K562 (cell line): Measurements from ENCODE around the gene AK4. TPM values are rescaled to one million over a fixed set of nuclear protein-coding genes. Genes with fewer than 3 reads are reported as not detected.

Experiments used
- ATAC-seq: fragments of 200-7000 bp; cut with Tn5 transposase; 3 replicates; pipeline ENCODE4 v1.9.1; 2020; ENCODE audit warnings: moderate library complexity
- BruUV-seq: library from RNA; stranded (reverse); fragments of 400-500 nt; replicated peaks from 2 replicates; lab custom pipeline; 2021; lab: Mats Ljungman, UMichigan
- CTCF ChIA-PET: fragments of 300-600 bp; formaldehyde crosslinking; extraction: SDS; loops from one replicate; lab custom pipeline; 2021; ENCODE audit warnings: low intra/inter-chr PET ratio; lab: Yijun Ruan, JAX
- POLR2A ChIA-PET: fragments of 300-600, 350-650 bp; sonication (Branson Sonifier 250); formaldehyde crosslinking; extraction: SDS; loops from one replicate; lab custom pipeline; 2021; ENCODE audit warnings: antibody characterized with exemption, inconsistent platforms; lab: Yijun Ruan, JAX
- DNase-seq, 4 experiments: peaks; one replicate each; pipeline versions ENCODE4 v3.0.0 to v3.0.0-alpha.2; 2011 to 2018; ENCODE audit warnings: low spot score in 3 of 4, mixed read lengths in 3 of 4; ENCODE audit errors: extremely low read depth in 1 of 4
- FAIRE-seq: peaks from 2 replicates; lab custom pipeline; 2011; peaks lifted over from hg19 to GRCh38; lab: Jason Lieb, UNC
- H2AFZ ChIP-seq: 2 replicates; pipeline ENCODE4 v1.6.0; 2011; ENCODE audit warnings: low read depth, low read length, control low read depth, inconsistent platforms
- H3K27ac ChIP-seq: fragments of 200-600 bp; 3 replicates; pipeline ENCODE4 v1.8.0; 2011; ENCODE audit warnings: low read depth, mild to moderate bottlenecking, control low read depth, inconsistent platforms, low read length, moderate library complexity, mixed read lengths; ENCODE audit errors: extremely low read depth
- H3K27me3 ChIP-seq, 2 experiments: fragments of 300-600 bp in 1 of 2; 2 replicates in 1 of 2; 3 replicates in 1 of 2; pipeline versions ENCODE4 v1.6.0 to v1.8.0; 2011; ENCODE audit warnings: inconsistent platforms in 2 of 2, low read length in 2 of 2, mild to moderate bottlenecking in 1 of 2, mixed read lengths in 1 of 2, moderate library complexity in 1 of 2; ENCODE audit not compliant: control insufficient read depth in 2 of 2, insufficient read depth in 2 of 2
- H3K36me3 ChIP-seq: fragments of 300-600 bp; 3 replicates; pipeline ENCODE4 v1.8.0; 2011; ENCODE audit warnings: mild to moderate bottlenecking, low read length, inconsistent platforms; ENCODE audit not compliant: control insufficient read depth, insufficient read depth
- H3K4me1 ChIP-seq, 2 experiments: fragments of 200-600 bp in 1 of 2; replicated peaks in 1 of 2; 2 replicates in 1 of 2; 3 replicates in 1 of 2; pipeline versions ENCODE4 v1.5.1 to v1.8.0; 2011; ENCODE audit warnings: inconsistent platforms in 2 of 2, low read length in 2 of 2, mild to moderate bottlenecking in 1 of 2, mixed read lengths in 1 of 2, moderate library complexity in 1 of 2; ENCODE audit not compliant: control insufficient read depth in 2 of 2, insufficient read depth in 2 of 2
- H3K4me2 ChIP-seq: 2 replicates; pipeline ENCODE4 v1.6.1; 2011; ENCODE audit warnings: low read length, control low read depth, inconsistent platforms, mixed read lengths; ENCODE audit not compliant: insufficient read depth
- H3K4me3 ChIP-seq: fragments of 200-600 bp; sonication (generic), shearing (Covaris generic); 2 replicates; pipeline ENCODE4 v1.5.1; 2016; ENCODE audit warnings: control low read depth, inconsistent platforms
- H3K79me2 ChIP-seq: fragments of 200-600 bp; 3 replicates; pipeline ENCODE4 v1.8.0; 2011; ENCODE audit warnings: low read length, inconsistent platforms; ENCODE audit not compliant: control insufficient read depth, insufficient read depth
- H3K9ac ChIP-seq, 2 experiments: 2 replicates each; pipeline versions ENCODE4 v1.6.0 to v1.6.1; 2011; ENCODE audit warnings: low read depth in 2 of 2, low read length in 2 of 2, control low read depth in 1 of 2, inconsistent platforms in 1 of 2, mild to moderate bottlenecking in 1 of 2, mixed read lengths in 1 of 2; ENCODE audit not compliant: insufficient read depth in 1 of 2
- H3K9me1 ChIP-seq: one replicate; pipeline ENCODE4 v1.6.0; 2011; ENCODE audit warnings: inconsistent platforms, mild to moderate bottlenecking, low read length, moderate library complexity; ENCODE audit not compliant: control insufficient read depth, insufficient read depth
- H3K9me3 ChIP-seq: replicated peaks from 2 replicates; pipeline ENCODE4 v1.5.1; 2011; ENCODE audit warnings: low read depth, low read length, inconsistent platforms; ENCODE audit not compliant: control insufficient read depth, insufficient read depth
- H4K20me1 ChIP-seq: replicated peaks from 2 replicates; pipeline ENCODE4 v1.6.1; 2011; ENCODE audit warnings: low read length, inconsistent platforms, mixed read lengths; ENCODE audit not compliant: control insufficient read depth, insufficient read depth
- C11orf30 ChIP-seq: fragments of 450-650 bp; IDR thresholded peaks from 2 replicates; pipeline ENCODE4 v1.6.1; 2016; ENCODE audit warnings: low read depth, mild to moderate bottlenecking
- EHMT2 ChIP-seq: fragments of 450-650 bp; IDR thresholded peaks from 2 replicates; pipeline ENCODE4 v1.6.1; 2018; ENCODE audit warnings: antibody characterized with exemption
- GABPB2 ChIP-seq: fragments of 250-450 bp; sonication (Bioruptor Pico); conservative IDR thresholded peaks from 2 replicates; pipeline ENCODE4 v1.5.1; 2021; ENCODE audit warnings: mild to moderate bottlenecking
- HNRNPUL1 ChIP-seq: fragments of 200-400 bp; formaldehyde crosslinking; IDR thresholded peaks from 2 replicates; pipeline ENCODE4 v1.6.1; 2017; ENCODE audit warnings: low read length
- MAFG ChIP-seq: fragments of 450-650 bp; conservative IDR thresholded peaks from 2 replicates; pipeline ENCODE4 v1.6.1; 2016; ENCODE audit warnings: missing genetic modification characterization, missing compliant biosample characterization
- NCOA6 ChIP-seq: fragments of 450-650 bp; IDR thresholded peaks from 2 replicates; pipeline ENCODE4 v1.6.1; 2017; ENCODE audit warnings: mild to moderate bottlenecking
- NR2C1 ChIP-seq, 2 experiments: fragments of 450-650 bp; IDR thresholded peaks; 2 replicates each; pipeline ENCODE4 v1.6.1; 2017; ENCODE audit warnings: mild to moderate bottlenecking in 2 of 2, antibody characterized with exemption in 1 of 2, inconsistent platforms in 1 of 2, missing compliant biosample characterization in 1 of 2, missing genetic modification characterization in 1 of 2
- OTX1 ChIP-seq: fragments of 450-650 bp; formaldehyde crosslinking; IDR thresholded peaks from 2 replicates; pipeline ENCODE4 v1.4.0; 2022; ENCODE audit warnings: mild to moderate bottlenecking
- SRF ChIP-seq, 2 experiments: fragments of 250-450, 450-650 bp in 1 of 2; sonication (Bioruptor Pico) in 1 of 2; sonication (generic) in 1 of 2; formaldehyde crosslinking; IDR thresholded peaks; 2 replicates each; pipeline versions ENCODE4 v1.5.0 to v1.5.1; 2020 to 2022; ENCODE audit warnings: mild to moderate bottlenecking in 1 of 2, missing genetic modification reagents in 1 of 2
- SRSF1 ChIP-seq: fragments of 200-400 bp; formaldehyde crosslinking; IDR thresholded peaks from 2 replicates; pipeline ENCODE4 v1.6.1; 2017; ENCODE audit warnings: mild to moderate bottlenecking, low read depth, low read length, moderate library complexity
- STAT5A ChIP-seq: IDR thresholded peaks from 2 replicates; pipeline ENCODE4 v1.6.1; 2012; ENCODE audit warnings: low read length, inconsistent platforms, borderline replicate concordance
- TAF7 ChIP-seq: fragments of 450-650 bp; IDR thresholded peaks from 2 replicates; pipeline ENCODE4 v1.6.1; 2016; ENCODE audit warnings: missing genetic modification characterization, missing compliant biosample characterization
- ZKSCAN8 ChIP-seq: fragments of 200-800 bp; sonication (Bioruptor generic); IDR thresholded peaks from 2 replicates; pipeline ENCODE4 v1.6.1; 2016; ENCODE audit warnings: missing genetic modification characterization, missing compliant biosample characterization
- ZNF445 ChIP-seq: fragments of 250-450 bp; sonication (Bioruptor Pico); IDR thresholded peaks from 2 replicates; pipeline ENCODE4 v1.4.0; 2020; ENCODE audit warnings: low read depth, mild to moderate bottlenecking, moderate library complexity
- ZNF830 ChIP-seq: fragments of 250-450 bp; sonication (Bioruptor Pico); IDR thresholded peaks from 2 replicates; pipeline ENCODE4 v1.5.0; 2021; ENCODE audit warnings: mild to moderate bottlenecking
- WGBS: fragments of 100-300 bp; shearing (Covaris generic); methylation state at CpG from one replicate; pipeline ENCODE4 v1.1.6; 2016; ENCODE audit warnings: low coverage, mixed read lengths; ENCODE audit not compliant: insufficient coverage; ENCODE audit errors: missing lambda C conversion rate; 5-methylcytosine and 5-hydroxymethylcytosine counted together
- in situ Hi-C: fragments of 300-500 bp; cut with MboI; formaldehyde crosslinking; loops from 4 replicates; pipeline ENCODE4 v1.15.0; 2018; ENCODE audit warnings: inconsistent platforms, mixed read lengths
- intact Hi-C: fragments of 100-400 bp; cut with micrococcal nuclease; formaldehyde crosslinking; loops from 2 replicates; pipeline ENCODE4 v1.14.2; 2022
- polyA plus RNA-seq, 8 experiments: library from polyadenylated mRNA; depleted of rRNA in 4 of 8; stranded (reverse) in 5 of 8; unstranded in 3 of 8; fragments of >200 nt; fragmentation: Nextera tagmentation in 2 of 8; fragmentation: Illumina TruSeq in 1 of 8; extraction: Ambion mirVana in 2 of 8; extraction: Trizol in 1 of 8; gene quantifications; 2 replicates each; pipeline versions ENCODE4 v1.2.1 to v1.2.3, GENCODE V29; 2011 to 2014; ENCODE audit warnings: inconsistent platforms in 1 of 8, missing spikeins in 1 of 8
- total RNA-seq, 7 experiments: library from RNA; depleted of rRNA in 6 of 7; stranded (reverse); fragments of >200 nt in 6 of 7; fragmentation: Illumina TruSeq in 2 of 7; extraction: Trizol in 2 of 7; gene quantifications; 2 replicates each; pipeline versions ENCODE4 v1.2.1 to v1.2.3, GENCODE V29; 2011 to 2021; ENCODE audit warnings: low replicate concordance in 1 of 7
- TF ChIP-seq, protein P1 (sequence below): fragments of 250-450 bp; sonication (Bioruptor Pico); IDR thresholded peaks from 2 replicates; pipeline ENCODE4 v1.8.0; 2021; ENCODE audit warnings: moderate library complexity, mild to moderate bottlenecking, inconsistent platforms
- TF ChIP-seq, protein P2 (sequence below): fragments of 450-650 bp; IDR thresholded peaks from 2 replicates; pipeline ENCODE4 v1.6.1; 2017; ENCODE audit warnings: antibody characterized with exemption, mild to moderate bottlenecking

Gene AK4
- total and polyA plus RNA-seq, 9 of the 15 experiments (the other 6 are each of a cell fraction or from before 2014, with no cell fraction given) = 10.4 to 96.6 (median 21.5) TPM

DNA sequence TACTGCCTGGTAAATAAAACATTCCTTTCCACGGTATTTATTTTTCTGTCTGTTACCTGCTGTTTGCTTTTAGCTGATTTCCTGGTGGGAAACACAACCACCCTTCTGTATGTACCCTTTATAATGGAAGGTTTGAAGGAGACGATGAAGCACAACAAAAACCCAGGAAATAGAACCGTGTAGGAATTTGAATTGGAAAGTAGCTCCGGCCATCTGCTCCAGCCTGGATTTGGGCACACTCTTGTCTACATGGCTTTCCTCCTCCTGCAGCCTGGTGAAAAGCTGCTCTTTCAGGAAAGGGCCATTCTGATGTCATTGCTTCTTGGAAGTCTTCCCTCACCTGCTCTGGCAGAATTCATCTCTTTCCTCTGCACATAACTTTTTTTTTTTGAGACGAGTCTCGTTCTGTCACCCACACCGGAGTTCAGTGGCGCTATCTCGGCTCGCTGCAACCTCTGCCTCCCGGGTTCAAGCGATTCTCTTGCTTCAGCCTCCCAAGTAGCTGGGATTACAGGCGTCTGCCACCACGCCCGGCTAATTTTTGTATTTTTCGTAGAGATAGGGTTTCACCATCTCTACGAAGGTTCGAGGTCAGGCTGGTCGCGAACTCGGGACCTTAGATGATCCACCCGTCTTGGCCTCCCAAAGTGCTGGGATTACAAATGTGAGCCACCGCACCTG is 2.7 kb downstream of the AK4 start:
- Histone ChIP-seq H3K4me1 (peaks cover 10 to 26% of the 10 kb centered on the region in 2 experiments), H3K27ac (no peak overlapping the region), H4K20me1 (no peaks in the 10 kb centered on the region), H3K36me3 (peaks cover 2% of the 10 kb centered on the region; the same call in 1 of the 3 replicates), H3K9ac (no peak overlapping the region), H3K9me3 (no peaks in the 10 kb centered on the region), H3K27me3 (no peaks in the 10 kb centered on the region), H2AFZ (no peak overlapping the region), H3K4me3 (no peak overlapping the region), H3K9me1 (no peaks in the 10 kb centered on the region), H3K4me2 (no peak overlapping the region), H3K79me2 (peaks cover 58% of the 10 kb centered on the region)
- ATAC-seq (no peak), DNase-seq (no peak), FAIRE-seq (no peak)
- no TSS peak for BruUV-seq
- WGBS = 83% methylated on average over 23 of the region's 23 CpGs
- in situ Hi-C loops = no loop called here
- intact Hi-C loops = no loop called here
- CTCF ChIA-PET = no interaction called here
- POLR2A ChIA-PET = interaction anchor here (0.6 to 2.9 kb wide), 6 partner anchors 9 to 49 kb away, joined by 3 to 10 read pairs (median 4); no protein-coding TSS in a partner anchor
- TF ChIP-seq SRSF1 = no peak
- TF ChIP-seq TAF7 = no peak
- TF ChIP-seq, protein P1, sequence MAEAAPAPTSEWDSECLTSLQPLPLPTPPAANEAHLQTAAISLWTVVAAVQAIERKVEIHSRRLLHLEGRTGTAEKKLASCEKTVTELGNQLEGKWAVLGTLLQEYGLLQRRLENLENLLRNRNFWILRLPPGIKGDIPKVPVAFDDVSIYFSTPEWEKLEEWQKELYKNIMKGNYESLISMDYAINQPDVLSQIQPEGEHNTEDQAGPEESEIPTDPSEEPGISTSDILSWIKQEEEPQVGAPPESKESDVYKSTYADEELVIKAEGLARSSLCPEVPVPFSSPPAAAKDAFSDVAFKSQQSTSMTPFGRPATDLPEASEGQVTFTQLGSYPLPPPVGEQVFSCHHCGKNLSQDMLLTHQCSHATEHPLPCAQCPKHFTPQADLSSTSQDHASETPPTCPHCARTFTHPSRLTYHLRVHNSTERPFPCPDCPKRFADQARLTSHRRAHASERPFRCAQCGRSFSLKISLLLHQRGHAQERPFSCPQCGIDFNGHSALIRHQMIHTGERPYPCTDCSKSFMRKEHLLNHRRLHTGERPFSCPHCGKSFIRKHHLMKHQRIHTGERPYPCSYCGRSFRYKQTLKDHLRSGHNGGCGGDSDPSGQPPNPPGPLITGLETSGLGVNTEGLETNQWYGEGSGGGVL = no peak
- TF ChIP-seq NCOA6 = no peak
- TF ChIP-seq ZNF445 (CRISPR knock-in tag) = no peak
- TF ChIP-seq HNRNPUL1 = no peak
- no peak for TF ChIP-seq C11orf30
- TF ChIP-seq NR2C1 (IDR thresholded peaks at IDR 0.05) = no peak
- TF ChIP-seq NR2C1 (tag; IDR thresholded peaks at IDR 0.05) = no peak
- TF ChIP-seq SRF (CRISPR knock-in tag; IDR thresholded peaks at IDR 0.05) = no peak
- TF ChIP-seq, protein P2, sequence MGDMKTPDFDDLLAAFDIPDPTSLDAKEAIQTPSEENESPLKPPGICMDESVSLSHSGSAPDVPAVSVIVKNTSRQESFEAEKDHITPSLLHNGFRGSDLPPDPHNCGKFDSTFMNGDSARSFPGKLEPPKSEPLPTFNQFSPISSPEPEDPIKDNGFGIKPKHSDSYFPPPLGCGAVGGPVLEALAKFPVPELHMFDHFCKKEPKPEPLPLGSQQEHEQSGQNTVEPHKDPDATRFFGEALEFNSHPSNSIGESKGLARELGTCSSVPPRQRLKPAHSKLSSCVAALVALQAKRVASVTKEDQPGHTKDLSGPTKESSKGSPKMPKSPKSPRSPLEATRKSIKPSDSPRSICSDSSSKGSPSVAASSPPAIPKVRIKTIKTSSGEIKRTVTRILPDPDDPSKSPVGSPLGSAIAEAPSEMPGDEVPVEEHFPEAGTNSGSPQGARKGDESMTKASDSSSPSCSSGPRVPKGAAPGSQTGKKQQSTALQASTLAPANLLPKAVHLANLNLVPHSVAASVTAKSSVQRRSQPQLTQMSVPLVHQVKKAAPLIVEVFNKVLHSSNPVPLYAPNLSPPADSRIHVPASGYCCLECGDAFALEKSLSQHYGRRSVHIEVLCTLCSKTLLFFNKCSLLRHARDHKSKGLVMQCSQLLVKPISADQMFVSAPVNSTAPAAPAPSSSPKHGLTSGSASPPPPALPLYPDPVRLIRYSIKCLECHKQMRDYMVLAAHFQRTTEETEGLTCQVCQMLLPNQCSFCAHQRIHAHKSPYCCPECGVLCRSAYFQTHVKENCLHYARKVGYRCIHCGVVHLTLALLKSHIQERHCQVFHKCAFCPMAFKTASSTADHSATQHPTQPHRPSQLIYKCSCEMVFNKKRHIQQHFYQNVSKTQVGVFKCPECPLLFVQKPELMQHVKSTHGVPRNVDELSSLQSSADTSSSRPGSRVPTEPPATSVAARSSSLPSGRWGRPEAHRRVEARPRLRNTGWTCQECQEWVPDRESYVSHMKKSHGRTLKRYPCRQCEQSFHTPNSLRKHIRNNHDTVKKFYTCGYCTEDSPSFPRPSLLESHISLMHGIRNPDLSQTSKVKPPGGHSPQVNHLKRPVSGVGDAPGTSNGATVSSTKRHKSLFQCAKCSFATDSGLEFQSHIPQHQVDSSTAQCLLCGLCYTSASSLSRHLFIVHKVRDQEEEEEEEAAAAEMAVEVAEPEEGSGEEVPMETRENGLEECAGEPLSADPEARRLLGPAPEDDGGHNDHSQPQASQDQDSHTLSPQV = no peak
- no peak for TF ChIP-seq EHMT2
- TF ChIP-seq ZNF830 (CRISPR knock-in tag) = no peak
- no peak for TF ChIP-seq ZKSCAN8 (CRISPR knock-in tag)
- no peak for TF ChIP-seq STAT5A
- no peak for TF ChIP-seq GABPB2 (CRISPR knock-in tag)
- no peak for TF ChIP-seq MAFG (tag)
- no peak for TF ChIP-seq OTX1 (CRISPR knock-in tag)
